ENCODE results near the gene VEGFC. TPM values are rescaled to one million over a fixed set of nuclear protein-coding genes. Genes with fewer than 3 reads are reported as not detected.

The VEGFC gene
- polyA plus RNA-seq, 1 donor from 2014 or later, result 0.63 TPM

DNA sequence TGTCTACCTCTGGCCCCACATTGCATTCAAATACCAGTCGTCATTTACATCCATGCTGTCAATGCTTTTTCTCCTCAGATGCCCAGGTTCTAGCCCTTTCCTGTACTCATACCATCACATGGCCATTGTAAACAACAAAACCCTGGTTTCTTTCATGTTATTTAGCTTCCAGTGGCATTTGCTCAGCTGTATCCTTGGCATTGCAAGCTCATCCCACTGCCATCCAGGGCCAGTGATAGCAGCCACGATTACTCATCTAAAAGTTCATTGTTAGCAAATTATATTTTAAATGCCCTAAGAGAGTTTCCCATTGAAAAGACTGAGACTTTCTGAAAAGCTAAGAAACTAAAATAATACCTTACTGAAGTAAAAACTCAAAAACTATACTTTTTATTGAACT, 34.0 kb downstream of the VEGFC start:
- Histone ChIP-seq H3F3A (ENCODE audit: insufficient read depth, low read length, poor library complexity, severe bottlenecking) (no peaks in the 10 kb centered on the region), H4K20me1 (ENCODE audit: insufficient read depth) (no peaks in the 10 kb centered on the region), H3K79me2 (replicated peaks; ENCODE audit: insufficient read depth, low read length) (no peaks in the 10 kb centered on the region), H3K27me3 (ENCODE audit: insufficient read depth, low read depth, low read length) (no peaks in the 10 kb centered on the region), H3K36me3 (ENCODE audit: insufficient read depth, low read length) (no peaks in the 10 kb centered on the region), H3K27ac (ENCODE audit: low read length) (no peak overlapping the region), H3K4me3 (ENCODE audit: low read length) (no peak overlapping the region), H3K9ac (ENCODE audit: low read length) (no peak overlapping the region), H3K9me3 (ENCODE audit: low read length) (no peaks in the 10 kb centered on the region), H3K4me2 (ENCODE audit: low read length) (no peak overlapping the region), H3K9me2 (ENCODE audit: insufficient read depth, low read length) (no peaks in the 10 kb centered on the region), H2AFZ (ENCODE audit: low read depth, low read length) (no peak overlapping the region)
- TF ChIP-seq RAD21 (conservative IDR thresholded peaks at IDR 0.05) (no peak), EZH2 (IDR thresholded peaks at IDR 0.05; ENCODE audit: borderline replicate concordance, insufficient read depth, low read length, poor library complexity, severe bottlenecking) (no peak), TAF1 (IDR thresholded peaks at IDR 0.05; ENCODE audit: low read depth) (no peak), MXI1 (conservative IDR thresholded peaks at IDR 0.05; ENCODE audit: poor library complexity, severe bottlenecking) (no peak), CTCF (IDR thresholded peaks at IDR 0.05; ENCODE audit: poor library complexity, severe bottlenecking) (no peak), POLR2AphosphoS5 (IDR thresholded peaks at IDR 0.05) (no peak), EP300 (conservative IDR thresholded peaks at IDR 0.05; ENCODE audit: poor library complexity, severe bottlenecking) (no peak), SMC3 (conservative IDR thresholded peaks at IDR 0.05; ENCODE audit: poor library complexity) (no peak)
- TF ChIP-seq, protein P1, sequence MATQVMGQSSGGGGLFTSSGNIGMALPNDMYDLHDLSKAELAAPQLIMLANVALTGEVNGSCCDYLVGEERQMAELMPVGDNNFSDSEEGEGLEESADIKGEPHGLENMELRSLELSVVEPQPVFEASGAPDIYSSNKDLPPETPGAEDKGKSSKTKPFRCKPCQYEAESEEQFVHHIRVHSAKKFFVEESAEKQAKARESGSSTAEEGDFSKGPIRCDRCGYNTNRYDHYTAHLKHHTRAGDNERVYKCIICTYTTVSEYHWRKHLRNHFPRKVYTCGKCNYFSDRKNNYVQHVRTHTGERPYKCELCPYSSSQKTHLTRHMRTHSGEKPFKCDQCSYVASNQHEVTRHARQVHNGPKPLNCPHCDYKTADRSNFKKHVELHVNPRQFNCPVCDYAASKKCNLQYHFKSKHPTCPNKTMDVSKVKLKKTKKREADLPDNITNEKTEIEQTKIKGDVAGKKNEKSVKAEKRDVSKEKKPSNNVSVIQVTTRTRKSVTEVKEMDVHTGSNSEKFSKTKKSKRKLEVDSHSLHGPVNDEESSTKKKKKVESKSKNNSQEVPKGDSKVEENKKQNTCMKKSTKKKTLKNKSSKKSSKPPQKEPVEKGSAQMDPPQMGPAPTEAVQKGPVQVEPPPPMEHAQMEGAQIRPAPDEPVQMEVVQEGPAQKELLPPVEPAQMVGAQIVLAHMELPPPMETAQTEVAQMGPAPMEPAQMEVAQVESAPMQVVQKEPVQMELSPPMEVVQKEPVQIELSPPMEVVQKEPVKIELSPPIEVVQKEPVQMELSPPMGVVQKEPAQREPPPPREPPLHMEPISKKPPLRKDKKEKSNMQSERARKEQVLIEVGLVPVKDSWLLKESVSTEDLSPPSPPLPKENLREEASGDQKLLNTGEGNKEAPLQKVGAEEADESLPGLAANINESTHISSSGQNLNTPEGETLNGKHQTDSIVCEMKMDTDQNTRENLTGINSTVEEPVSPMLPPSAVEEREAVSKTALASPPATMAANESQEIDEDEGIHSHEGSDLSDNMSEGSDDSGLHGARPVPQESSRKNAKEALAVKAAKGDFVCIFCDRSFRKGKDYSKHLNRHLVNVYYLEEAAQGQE (IDR thresholded peaks at IDR 0.05; ENCODE audit: borderline replicate concordance), result no peak

DNA sequence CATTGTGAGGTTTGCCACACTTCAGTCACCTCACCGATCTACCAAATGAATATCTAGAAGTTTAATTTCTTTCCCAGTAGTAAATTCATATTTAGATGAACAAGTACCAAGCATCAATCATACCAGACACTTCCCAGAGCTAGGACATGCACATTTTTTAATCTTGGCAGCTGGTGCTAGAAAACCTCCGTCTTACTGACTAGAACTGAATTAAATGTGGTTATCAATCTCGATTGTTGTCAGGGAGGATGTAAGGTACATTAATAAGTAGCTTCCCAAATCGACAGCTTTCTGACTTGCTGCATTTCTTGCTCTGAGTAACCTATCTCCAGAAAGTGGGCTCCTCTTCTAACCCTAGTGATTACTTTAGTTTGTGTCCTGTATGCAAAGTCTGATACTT, 34.4 kb downstream of the VEGFC start:
- TF ChIP-seq TAF1 (IDR thresholded peaks at IDR 0.05; ENCODE audit: low read depth), result no peak
- no peak for TF ChIP-seq CTCF (IDR thresholded peaks at IDR 0.05; ENCODE audit: poor library complexity, severe bottlenecking)
- TF ChIP-seq RAD21 (conservative IDR thresholded peaks at IDR 0.05), result no peak
- TF ChIP-seq MXI1 (conservative IDR thresholded peaks at IDR 0.05; ENCODE audit: poor library complexity, severe bottlenecking), result no peak
- no peak for TF ChIP-seq SMC3 (conservative IDR thresholded peaks at IDR 0.05; ENCODE audit: poor library complexity)
- TF ChIP-seq EZH2 (IDR thresholded peaks at IDR 0.05; ENCODE audit: borderline replicate concordance, insufficient read depth, low read length, poor library complexity, severe bottlenecking), result no peak
- no peak for TF ChIP-seq EP300 (conservative IDR thresholded peaks at IDR 0.05; ENCODE audit: poor library complexity, severe bottlenecking)
- TF ChIP-seq POLR2AphosphoS5 (IDR thresholded peaks at IDR 0.05), result no peak
- TF ChIP-seq, protein P1 (IDR thresholded peaks at IDR 0.05; ENCODE audit: borderline replicate concordance), result no peak
- no peaks in the 10 kb centered on the region for H3K9me3 ChIP-seq (ENCODE audit: low read length)
- no peaks in the 10 kb centered on the region for H4K20me1 ChIP-seq (ENCODE audit: insufficient read depth)
- no peak overlapping the region for H3K4me2 ChIP-seq (ENCODE audit: low read length)
- no peak overlapping the region for H3K4me3 ChIP-seq (ENCODE audit: low read length)
- H3K27me3 ChIP-seq (ENCODE audit: insufficient read depth, low read depth, low read length), result no peaks in the 10 kb centered on the region
- no peaks in the 10 kb centered on the region for H3K9me2 ChIP-seq (ENCODE audit: insufficient read depth, low read length)
- H3K79me2 ChIP-seq (replicated peaks; ENCODE audit: insufficient read depth, low read length), result no peaks in the 10 kb centered on the region
- no peaks in the 10 kb centered on the region for H3F3A ChIP-seq (ENCODE audit: insufficient read depth, low read length, poor library complexity, severe bottlenecking)
- no peak overlapping the region for H3K9ac ChIP-seq (ENCODE audit: low read length)
- no peak overlapping the region for H2AFZ ChIP-seq (ENCODE audit: low read depth, low read length)
- no peaks in the 10 kb centered on the region for H3K36me3 ChIP-seq (ENCODE audit: insufficient read depth, low read length)
- H3K27ac ChIP-seq (ENCODE audit: low read length), result no peak overlapping the region

All from neural cell (in vitro differentiated cells).